ENCODE data around the gene PLEKHB2. TPM values are rescaled to one million over a fixed set of nuclear protein-coding genes. Genes with fewer than 3 reads are reported as not detected.
"Not testable (repeated sequence)": the region's sequence is repeated elsewhere in the genome, so short reads cannot be mapped to it uniquely, and the experiment has no call there.

PLEKHB2 gene
- total and polyA plus RNA-seq, 4 donors: 23.4 to 93.6 (median 75.4) TPM

- ATAC-seq (ENCODE audit: insufficient read depth, low FRiP score) (no peak), DNase-seq (no peak)
- H3K27ac ChIP-seq (ENCODE audit: low read depth in 1 of 2, low read length in 1 of 2): no peak overlapping the region
- peaks cover 0 to 4% (median 0%) of the 10 kb centered on the region in 5 donors for H3K4me1 ChIP-seq (ENCODE audit: control insufficient read depth in 5 of 5, insufficient read depth in 5 of 5, low read length in 5 of 5)
- no peaks in the 10 kb centered on the region for H3K27me3 ChIP-seq (ENCODE audit: control insufficient read depth in 3 of 3, insufficient read depth in 3 of 3, low read length in 2 of 3)
- TF ChIP-seq CTCF (IDR thresholded peaks at IDR 0.05; ENCODE audit: control extremely low read depth, extremely low read depth): no peak
- H3K4me3 ChIP-seq: no peak overlapping the region
- peaks cover 0 to 23% (median 14%) of the 10 kb centered on the region in 4 donors for H3K36me3 ChIP-seq (ENCODE audit: control insufficient read depth in 4 of 4, insufficient read depth in 4 of 4, low read length in 4 of 4)
- 83 to 85% methylated on average over 14 of the region's 14 CpGs for WGBS, 2 donors
- H3K9ac ChIP-seq (ENCODE audit: insufficient read depth in 1 of 2, low read length in 2 of 2): no peak overlapping the region
- no peaks in the 10 kb centered on the region for H3K9me3 ChIP-seq (ENCODE audit: control insufficient read depth in 4 of 4, insufficient read depth in 3 of 4, low read length in 3 of 4)
These were observed 40.3 kb upstream of the PLEKHB2 start for GRCh38 chr2:131064589-131065512.

GRCh38 chr2:131067465-131068125 is 37.5 kb upstream of the PLEKHB2 start:
- no peak overlapping the region for H3K4me3 ChIP-seq
- no peak for TF ChIP-seq CTCF (IDR thresholded peaks at IDR 0.05; ENCODE audit: control extremely low read depth, extremely low read depth)
- DNase-seq (no peak), ATAC-seq (ENCODE audit: insufficient read depth, low FRiP score) (no peak)
- H3K4me1 ChIP-seq (ENCODE audit: control insufficient read depth in 5 of 5, insufficient read depth in 5 of 5, low read length in 5 of 5): peaks cover 0 to 1% (median 0%) of the 10 kb centered on the region in 5 donors
- H3K36me3 ChIP-seq (ENCODE audit: control insufficient read depth in 4 of 4, insufficient read depth in 4 of 4, low read length in 4 of 4): peaks cover 5 to 32% (median 24%) of the 10 kb centered on the region in 4 donors
- whole genome bisulfite sequencing, 2 donors: 65 to 95% methylated on average over 2 of the region's 2 CpGs
- no peak overlapping the region for H3K27ac ChIP-seq (ENCODE audit: low read depth in 1 of 2, low read length in 1 of 2)
- H3K27me3 ChIP-seq (ENCODE audit: control insufficient read depth in 3 of 3, insufficient read depth in 3 of 3, low read length in 2 of 3): no peaks in the 10 kb centered on the region
- no peak overlapping the region for H3K9ac ChIP-seq (ENCODE audit: insufficient read depth in 1 of 2, low read length in 2 of 2)
- H3K9me3 ChIP-seq (ENCODE audit: control insufficient read depth in 4 of 4, insufficient read depth in 3 of 4, low read length in 3 of 4): no peaks in the 10 kb centered on the region

GRCh38 chr2:131068172-131068571 is 37.0 kb upstream of the PLEKHB2 start:
- H3K36me3 ChIP-seq (ENCODE audit: control insufficient read depth in 4 of 4, insufficient read depth in 4 of 4, low read length in 4 of 4): peaks cover 5 to 34% (median 22%) of the 10 kb centered on the region in 4 donors
- WGBS, 2 donors: 95 to 96% methylated on average over 6 of the region's 6 CpGs

GRCh38 chr2:131075578-131075977 is 29.6 kb upstream of the PLEKHB2 start:
- 97 to 98% methylated on average over 15 of the region's 15 CpGs for WGBS, 2 donors
- H3K4me1 ChIP-seq (ENCODE audit: control insufficient read depth in 5 of 5, insufficient read depth in 5 of 5, low read length in 5 of 5); H3K4me3 ChIP-seq; DNase-seq; H3K9ac ChIP-seq (ENCODE audit: insufficient read depth in 1 of 2, low read length in 2 of 2); H3K9me3 ChIP-seq (ENCODE audit: control insufficient read depth in 4 of 4, insufficient read depth in 3 of 4, low read length in 3 of 4); H3K27ac ChIP-seq (ENCODE audit: low read depth in 1 of 2, low read length in 1 of 2); H3K27me3 ChIP-seq (ENCODE audit: control insufficient read depth in 3 of 3, insufficient read depth in 3 of 3, low read length in 2 of 3); ATAC-seq (ENCODE audit: insufficient read depth, low FRiP score): not testable (repeated sequence)
- peaks cover 15 to 40% (median 32%) of the 10 kb centered on the region in 4 donors for H3K36me3 ChIP-seq (ENCODE audit: control insufficient read depth in 4 of 4, insufficient read depth in 4 of 4, low read length in 4 of 4)

More at GRCh38 chr2:131068172-131068571, 37.0 kb upstream of the PLEKHB2 start:
- H3K27ac ChIP-seq (ENCODE audit: low read depth in 1 of 2, low read length in 1 of 2); DNase-seq; H3K4me1 ChIP-seq (ENCODE audit: control insufficient read depth in 5 of 5, insufficient read depth in 5 of 5, low read length in 5 of 5); H3K9me3 ChIP-seq (ENCODE audit: control insufficient read depth in 4 of 4, insufficient read depth in 3 of 4, low read length in 3 of 4); H3K4me3 ChIP-seq; H3K27me3 ChIP-seq (ENCODE audit: control insufficient read depth in 3 of 3, insufficient read depth in 3 of 3, low read length in 2 of 3); H3K9ac ChIP-seq (ENCODE audit: insufficient read depth in 1 of 2, low read length in 2 of 2); ATAC-seq (ENCODE audit: insufficient read depth, low FRiP score): not testable (repeated sequence)

Data from lung (tissue), 12 donors.